Measurements from ENCODE around the gene OR8B3. TPM values are rescaled to one million over a fixed set of nuclear protein-coding genes. Genes with fewer than 3 reads are reported as not detected.

The OR8B3 gene
- total and polyA plus RNA-seq, 8 donors: not detected

GRCh38 chr11:124441519-124441918 lies 42.7 kb upstream of the OR8B3 start:
- intact Hi-C loops (cut with DNase I): no loop called here
- no peak overlapping the region for H3K27ac ChIP-seq
- H3K36me3 ChIP-seq: no peaks in the 10 kb centered on the region
- FAIRE-seq: no peak
- H3K9me3 ChIP-seq: no peaks in the 10 kb centered on the region
- TF ChIP-seq, protein P1, sequence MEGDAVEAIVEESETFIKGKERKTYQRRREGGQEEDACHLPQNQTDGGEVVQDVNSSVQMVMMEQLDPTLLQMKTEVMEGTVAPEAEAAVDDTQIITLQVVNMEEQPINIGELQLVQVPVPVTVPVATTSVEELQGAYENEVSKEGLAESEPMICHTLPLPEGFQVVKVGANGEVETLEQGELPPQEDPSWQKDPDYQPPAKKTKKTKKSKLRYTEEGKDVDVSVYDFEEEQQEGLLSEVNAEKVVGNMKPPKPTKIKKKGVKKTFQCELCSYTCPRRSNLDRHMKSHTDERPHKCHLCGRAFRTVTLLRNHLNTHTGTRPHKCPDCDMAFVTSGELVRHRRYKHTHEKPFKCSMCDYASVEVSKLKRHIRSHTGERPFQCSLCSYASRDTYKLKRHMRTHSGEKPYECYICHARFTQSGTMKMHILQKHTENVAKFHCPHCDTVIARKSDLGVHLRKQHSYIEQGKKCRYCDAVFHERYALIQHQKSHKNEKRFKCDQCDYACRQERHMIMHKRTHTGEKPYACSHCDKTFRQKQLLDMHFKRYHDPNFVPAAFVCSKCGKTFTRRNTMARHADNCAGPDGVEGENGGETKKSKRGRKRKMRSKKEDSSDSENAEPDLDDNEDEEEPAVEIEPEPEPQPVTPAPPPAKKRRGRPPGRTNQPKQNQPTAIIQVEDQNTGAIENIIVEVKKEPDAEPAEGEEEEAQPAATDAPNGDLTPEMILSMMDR (IDR thresholded peaks at IDR 0.05): no peak
- no peak for ATAC-seq
- no peak overlapping the region for H3K4me3 ChIP-seq
- H3K4me1 ChIP-seq: no peaks in the 10 kb centered on the region
- WGBS, 2 donors: 74% methylated on average over 7 of the region's 7 CpGs
- peaks cover 0 to 2% (median 0%) of the 10 kb centered on the region in 4 donors for H3K27me3 ChIP-seq
- no peak for DNase-seq

GRCh38 chr11:124441081-124441480 lies 42.3 kb upstream of the OR8B3 start:
- TF ChIP-seq, protein P1 (IDR thresholded peaks at IDR 0.05): no peak
- H3K9me3 ChIP-seq: no peaks in the 10 kb centered on the region
- peaks cover 0 to 4% (median 0%) of the 10 kb centered on the region in 4 donors for H3K27me3 ChIP-seq
- 76 to 79% methylated on average over 5 of the region's 5 CpGs for WGBS, 2 donors
- H3K27ac ChIP-seq: no peak overlapping the region
- intact Hi-C loops (cut with DNase I): no loop called here
- H3K4me3 ChIP-seq: no peak overlapping the region
- H3K36me3 ChIP-seq: no peaks in the 10 kb centered on the region
- ATAC-seq: no peak
- DNase-seq: no peak
- H3K4me1 ChIP-seq: no peaks in the 10 kb centered on the region
- no peak for FAIRE-seq

DNA sequence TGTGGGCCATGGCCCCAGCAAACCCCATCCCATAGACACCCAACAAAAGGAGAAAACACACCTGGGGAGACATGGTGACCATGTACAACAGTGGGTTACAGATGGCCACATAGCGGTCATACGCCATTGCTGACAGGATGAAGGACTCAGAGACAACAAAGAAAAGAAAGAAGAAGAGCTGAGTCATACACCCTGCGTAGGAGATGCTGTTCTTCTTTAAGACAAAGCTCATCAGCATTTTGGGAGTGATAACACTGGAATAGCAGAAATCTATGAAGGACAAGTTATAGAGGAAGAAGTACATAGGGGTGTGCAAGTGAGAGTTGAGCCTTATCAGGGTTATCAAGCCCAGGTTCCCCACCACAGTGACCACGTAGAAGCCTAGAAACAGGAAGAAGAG lies 41.8 kb upstream of the OR8B3 start:
- ATAC-seq (no peak), FAIRE-seq (no peak), DNase-seq (no peak)
- no peaks in the 10 kb centered on the region for H3K4me1 ChIP-seq
- H3K27ac ChIP-seq: no peak overlapping the region
- intact Hi-C loops (cut with DNase I): no loop called here
- no peaks in the 10 kb centered on the region for H3K36me3 ChIP-seq
- no peak overlapping the region for H3K4me3 ChIP-seq
- 64 to 71% methylated on average over 4 of the region's 4 CpGs for WGBS, 2 donors
- TF ChIP-seq, protein P1 (IDR thresholded peaks at IDR 0.05): no peak
- H3K27me3 ChIP-seq: peaks cover 0 to 4% (median 0%) of the 10 kb centered on the region in 4 donors
- H3K9me3 ChIP-seq: no peaks in the 10 kb centered on the region

DNA sequence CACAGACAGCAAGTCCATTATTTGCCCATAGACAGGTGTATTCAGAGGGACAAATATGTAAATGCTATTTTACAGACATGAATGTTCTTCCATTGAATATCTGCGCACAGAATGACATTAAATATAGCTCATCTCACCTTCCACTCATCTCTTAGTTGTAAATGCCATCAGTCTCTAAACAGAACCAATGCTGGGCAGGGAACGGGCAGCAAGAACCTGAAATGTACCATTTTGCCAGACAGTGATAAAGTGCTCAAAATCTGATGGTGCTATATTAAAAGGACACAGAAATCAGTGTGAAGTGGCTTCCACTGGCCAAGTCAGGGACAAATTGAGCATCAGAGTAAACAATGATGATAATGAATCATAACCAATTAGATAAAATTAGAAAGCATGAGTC lies 35.9 kb upstream of the OR8B3 start:
- DNase-seq: no peak
- Histone ChIP-seq H3K36me3 (no peaks in the 10 kb centered on the region), H3K4me1 (no peaks in the 10 kb centered on the region), H3K4me3 (no peak overlapping the region), H3K9me3 (no peaks in the 10 kb centered on the region), H3K27me3 (peaks cover 0 to 4% (median 0%) of the 10 kb centered on the region in 4 donors), H3K27ac (no peak overlapping the region)
- ATAC-seq: no peak
- FAIRE-seq: no peak
- 81 to 84% methylated on average over 2 of the region's 2 CpGs for WGBS, 2 donors
- TF ChIP-seq, protein P1 (IDR thresholded peaks at IDR 0.05): no peak
- intact Hi-C loops (cut with DNase I): no loop called here

DNA sequence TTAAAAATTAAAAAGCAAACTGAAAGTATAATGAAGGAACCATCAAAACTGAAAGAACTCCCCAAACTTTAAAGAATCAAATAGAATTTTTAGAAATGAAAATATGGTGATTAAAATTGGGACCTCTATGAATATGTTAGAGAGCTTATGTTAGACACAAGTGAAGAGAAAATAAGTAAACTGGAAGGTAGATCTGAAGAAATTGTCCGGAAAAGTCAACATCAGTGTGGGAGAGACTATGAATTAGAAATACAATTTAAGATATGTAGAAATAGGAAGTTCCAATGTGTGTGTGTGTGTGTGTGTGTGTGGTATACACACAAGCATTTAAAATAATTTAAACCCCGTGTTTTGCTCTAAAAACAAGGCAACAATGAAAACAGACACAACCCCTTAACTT lies 30.8 kb upstream of the OR8B3 start:
- Histone ChIP-seq H3K27ac (no peak overlapping the region), H3K9me3 (no peaks in the 10 kb centered on the region), H3K27me3 (no peaks in the 10 kb centered on the region), H3K36me3 (no peaks in the 10 kb centered on the region), H3K4me1 (no peaks in the 10 kb centered on the region), H3K4me3 (no peak overlapping the region)
- DNase-seq (no peak), FAIRE-seq (no peak), ATAC-seq (no peak)
- TF ChIP-seq, protein P1 (IDR thresholded peaks at IDR 0.05): no peak
- intact Hi-C loops (cut with DNase I): no loop called here
- 71 to 78% methylated on average over 2 of the region's 2 CpGs for WGBS, 2 donors
